Central memory CD8-positive, alpha-beta T cell (primary cell): ENCODE results near the gene ANKRD52.
"Not testable (repeated sequence)": the region's sequence is repeated elsewhere in the genome, so short reads cannot be mapped to it uniquely, and the experiment has no call there.

ENCODE experiments used
- ATAC-seq: fragments of 150-1000 bp; cut with Tn5 transposase; replicated peaks from 2 replicates; pipeline ENCODE4 v1.10.0; 2022; ENCODE audit warnings: mild to moderate bottlenecking, moderate FRiP score, moderate number of reproducible peaks; ENCODE audit not compliant: poor library complexity, severe bottlenecking; ENCODE audit errors: extremely low read depth
- DNase-seq, 2 donors: peaks; one replicate each; pipeline ENCODE4 v3.0.0; 2021; ENCODE audit warnings: low spot score in 2 of 2
- H3K27ac Mint-ChIP-seq: one replicate; pipeline ENCODE4 v1.8.0; 2022; ENCODE audit warnings: low read depth, mild to moderate bottlenecking, moderate library complexity, mixed read lengths
- H3K27me3 Mint-ChIP-seq: one replicate; pipeline ENCODE4 v1.8.0; 2022; ENCODE audit warnings: mixed read lengths
- H3K36me3 Mint-ChIP-seq: one replicate; pipeline ENCODE4 v1.8.0; 2022; ENCODE audit warnings: mild to moderate bottlenecking, moderate library complexity, mixed read lengths; ENCODE audit not compliant: insufficient read depth
- H3K4me1 Mint-ChIP-seq: one replicate; pipeline ENCODE4 v1.8.0; 2022; ENCODE audit warnings: mixed read lengths
- H3K4me3 Mint-ChIP-seq: one replicate; pipeline ENCODE4 v1.8.0; 2022; ENCODE audit warnings: mild to moderate bottlenecking, moderate library complexity, mixed read lengths
- H3K9me3 Mint-ChIP-seq: one replicate; pipeline ENCODE4 v1.8.0; 2022; ENCODE audit warnings: mixed read lengths

ANKRD52 gene

DNA sequence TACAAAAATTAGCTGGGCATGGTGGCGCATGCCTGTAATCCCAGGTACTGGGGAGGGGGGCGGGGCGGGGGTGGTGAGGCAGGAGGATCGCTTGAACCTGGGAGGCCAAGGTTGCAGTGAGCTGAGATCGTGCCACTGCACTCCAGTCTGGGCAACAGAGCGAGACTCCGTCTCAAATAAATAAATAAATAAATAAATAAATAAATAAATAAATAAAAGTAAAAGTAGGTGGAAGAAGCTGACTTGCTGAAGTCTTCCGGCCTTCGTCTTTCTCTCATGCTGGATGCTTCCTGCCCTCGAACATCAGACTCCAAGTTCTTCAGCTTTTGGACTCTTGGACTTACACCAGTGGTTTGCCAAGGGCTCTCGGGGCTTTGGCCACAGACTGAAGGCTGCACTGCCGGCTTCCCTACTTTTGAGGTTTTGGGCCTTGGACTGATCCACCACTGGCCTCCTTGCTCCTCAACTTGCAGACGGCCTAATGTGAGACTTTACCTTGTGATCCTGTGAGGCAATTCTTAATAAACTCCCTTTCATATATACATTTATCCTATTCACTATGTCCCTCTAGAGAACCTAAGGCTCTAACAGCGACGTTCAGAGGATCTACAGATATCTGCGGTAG, 8.0 kb upstream of the ANKRD52 start:
- not testable (repeated sequence) for ATAC-seq, H3K9me3 Mint-ChIP-seq, DNase-seq, H3K27me3 Mint-ChIP-seq
- peaks cover 21% of the 10 kb centered on the region for H3K4me1 Mint-ChIP-seq
- peak overlapping the region; percentile 94 for H3K4me3 Mint-ChIP-seq
- peak overlapping the region; percentile 96 for H3K27ac Mint-ChIP-seq
- H3K36me3 Mint-ChIP-seq: peaks cover 20% of the 10 kb centered on the region

DNA sequence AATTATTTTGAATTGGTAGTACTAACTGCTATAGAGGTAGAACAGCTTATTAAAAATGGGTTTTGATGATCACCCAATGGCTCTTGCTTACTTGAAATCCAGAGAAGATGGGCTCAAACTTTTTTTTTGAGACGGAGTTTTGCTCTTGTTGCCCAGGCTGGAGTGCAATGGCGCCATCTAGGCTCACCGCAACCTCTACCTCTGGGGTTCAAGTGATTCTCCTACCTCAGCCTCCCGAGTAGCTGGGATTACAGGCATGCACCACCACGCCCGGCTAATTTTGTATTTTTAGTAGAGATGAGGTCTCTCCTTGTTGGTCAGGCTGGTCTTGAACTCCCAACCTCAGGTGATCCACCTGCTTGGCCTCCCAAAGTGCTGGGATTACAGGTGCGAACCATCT, 4.8 kb upstream of the ANKRD52 start:
- Mint-ChIP-seq H3K36me3 (peaks cover 16% of the 10 kb centered on the region), H3K4me1 (peaks cover 27% of the 10 kb centered on the region)
- ATAC-seq, H3K27ac Mint-ChIP-seq, H3K4me3 Mint-ChIP-seq, DNase-seq, H3K9me3 Mint-ChIP-seq, H3K27me3 Mint-ChIP-seq: not testable (repeated sequence)

DNA sequence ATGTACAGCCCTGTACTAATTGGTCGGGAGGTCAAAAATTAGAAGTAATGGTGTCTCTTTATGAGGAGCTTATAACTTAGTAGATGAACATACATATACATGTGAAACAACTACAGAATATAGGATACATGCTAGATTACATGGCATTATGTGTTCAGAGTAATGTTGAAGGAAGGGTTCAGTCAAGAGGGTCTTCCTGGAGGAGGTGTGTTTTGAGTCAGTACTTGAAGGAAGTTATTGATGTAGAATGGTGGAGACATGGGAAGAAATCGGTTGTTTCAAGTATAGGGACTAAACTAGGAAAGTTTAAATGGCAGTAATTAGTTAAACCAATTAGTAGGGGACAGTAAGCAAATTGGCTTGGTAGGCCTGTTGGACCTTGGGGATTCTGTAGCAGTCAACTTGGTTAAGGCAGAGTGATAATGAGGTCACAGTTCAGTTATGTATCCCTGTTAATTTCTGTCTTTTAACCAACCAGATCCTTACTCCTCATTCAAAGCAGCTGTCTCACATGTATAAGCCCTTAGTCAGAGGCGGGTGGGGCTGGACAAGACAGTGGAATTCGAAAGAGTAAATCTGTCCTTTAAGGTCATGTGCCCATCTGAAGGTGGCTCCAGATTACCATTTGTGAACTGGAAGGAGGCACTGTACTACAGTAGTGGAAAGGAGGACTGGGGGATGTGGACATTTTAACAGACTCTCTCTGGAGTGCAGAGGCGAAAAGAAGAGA, 3.5 kb upstream of the ANKRD52 start:
- no peak for DNase-seq
- Mint-ChIP-seq H3K4me3 (no peak overlapping the region), H3K4me1 (peaks cover 21% of the 10 kb centered on the region), H3K27ac (no peak overlapping the region), H3K27me3 (no peaks in the 10 kb centered on the region), H3K36me3 (peaks cover 17% of the 10 kb centered on the region), H3K9me3 (no peaks in the 10 kb centered on the region)
- no peak for ATAC-seq

DNA sequence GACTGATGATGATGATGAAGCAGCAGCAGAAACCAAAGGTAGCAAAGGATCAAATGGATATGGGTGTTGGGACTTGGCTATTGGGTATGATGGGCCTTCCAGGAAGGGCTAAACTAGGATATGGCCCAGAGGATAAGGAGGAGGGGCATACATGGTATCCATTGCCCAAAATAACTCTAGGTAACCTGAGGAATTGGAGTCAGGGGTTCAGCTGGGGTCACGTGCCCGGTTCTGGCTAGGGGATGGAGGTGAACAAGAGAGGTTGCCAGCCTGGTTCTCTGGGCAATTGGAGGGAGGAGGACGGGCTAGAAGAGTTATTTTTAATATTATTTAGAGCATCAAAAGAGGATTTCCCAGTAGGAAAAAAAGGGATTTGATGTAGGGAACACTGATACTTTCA, 2.7 kb upstream of the ANKRD52 start:
- DNase-seq (no peak), ATAC-seq (no peak)
- no peaks in the 10 kb centered on the region for H3K9me3 Mint-ChIP-seq
- no peak overlapping the region for H3K27ac Mint-ChIP-seq
- H3K27me3 Mint-ChIP-seq: no peaks in the 10 kb centered on the region
- H3K36me3 Mint-ChIP-seq: peaks cover 16% of the 10 kb centered on the region
- H3K4me1 Mint-ChIP-seq: peaks cover 21% of the 10 kb centered on the region
- no peak overlapping the region for H3K4me3 Mint-ChIP-seq

GRCh38 chr12:56260380-56260779, 2.2 kb upstream of the ANKRD52 start:
- no peak overlapping the region for H3K27ac Mint-ChIP-seq
- H3K4me1 Mint-ChIP-seq: peaks cover 22% of the 10 kb centered on the region
- H3K27me3 Mint-ChIP-seq: no peaks in the 10 kb centered on the region
- no peaks in the 10 kb centered on the region for H3K9me3 Mint-ChIP-seq
- DNase-seq (no peak), ATAC-seq (no peak)
- H3K4me3 Mint-ChIP-seq: no peak overlapping the region
- peaks cover 18% of the 10 kb centered on the region for H3K36me3 Mint-ChIP-seq

DNA sequence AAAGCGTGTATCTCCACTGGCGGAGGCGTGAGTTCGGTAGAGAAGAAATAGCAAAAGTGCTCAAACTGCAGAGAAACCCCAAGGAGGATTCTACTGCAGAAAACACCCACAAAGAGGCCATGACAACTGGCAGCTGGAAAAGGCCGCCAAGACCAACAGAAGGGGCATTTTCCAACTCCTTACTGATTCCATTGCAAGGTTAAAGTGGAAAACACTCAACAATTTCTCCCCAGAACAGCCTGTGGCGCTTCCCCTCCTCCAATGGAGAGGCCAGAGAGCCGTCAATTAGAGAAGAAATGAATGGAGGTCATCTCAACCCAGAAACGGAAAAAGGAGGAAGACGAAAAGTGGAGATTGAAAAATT, 618 bp upstream of the ANKRD52 start:
- H3K27me3 Mint-ChIP-seq: no peaks in the 10 kb centered on the region
- H3K9me3 Mint-ChIP-seq: no peaks in the 10 kb centered on the region
- H3K36me3 Mint-ChIP-seq: peaks cover 26% of the 10 kb centered on the region
- peaks cover 29% of the 10 kb centered on the region for H3K4me1 Mint-ChIP-seq
- ATAC-seq (no peak), DNase-seq (no peak)
- H3K27ac Mint-ChIP-seq: peak overlapping the region; percentile 85
- peak overlapping the region; percentile 96 for H3K4me3 Mint-ChIP-seq

- peak overlapping the region; percentile 96 for H3K4me3 Mint-ChIP-seq
- H3K27ac Mint-ChIP-seq: peak overlapping the region; percentile 76
- ATAC-seq (peak; percentile 19), DNase-seq (no peak)
- H3K27me3 Mint-ChIP-seq: no peaks in the 10 kb centered on the region
- peaks cover 29% of the 10 kb centered on the region for H3K4me1 Mint-ChIP-seq
- no peaks in the 10 kb centered on the region for H3K9me3 Mint-ChIP-seq
- peaks cover 38% of the 10 kb centered on the region for H3K36me3 Mint-ChIP-seq
Measured at GRCh38 chr12:56257491-56258067, 605 bp downstream of the ANKRD52 start.

DNA sequence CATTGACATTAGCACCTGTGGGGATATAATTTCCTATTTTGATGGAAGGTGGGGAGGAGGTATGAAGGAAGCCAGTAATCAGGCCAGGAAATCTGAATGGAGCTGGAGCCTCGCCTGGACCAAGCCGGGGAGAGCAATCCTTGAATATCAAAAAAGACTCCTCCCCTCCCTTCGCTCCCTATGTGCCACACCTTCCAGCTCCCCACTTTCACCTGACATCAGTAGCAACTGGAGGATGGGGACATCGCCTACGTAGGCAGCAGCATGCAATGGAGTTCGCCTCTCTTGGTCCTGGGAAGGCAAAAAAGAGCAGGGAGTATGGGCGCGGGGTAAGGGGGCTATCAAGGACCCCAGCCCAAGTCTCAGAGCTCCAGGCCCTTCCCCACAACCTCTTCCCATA, 1.1 kb downstream of the ANKRD52 start:
- Mint-ChIP-seq H3K4me3 (peak overlapping the region; percentile 96), H3K27ac (peak overlapping the region; percentile 76), H3K27me3 (no peaks in the 10 kb centered on the region), H3K9me3 (no peaks in the 10 kb centered on the region), H3K4me1 (peaks cover 29% of the 10 kb centered on the region), H3K36me3 (peaks cover 40% of the 10 kb centered on the region)
- ATAC-seq (no peak), DNase-seq (no peak)

- Mint-ChIP-seq H3K27me3 (no peaks in the 10 kb centered on the region), H3K36me3 (peaks cover 44% of the 10 kb centered on the region), H3K27ac (peak overlapping the region; percentile 76), H3K9me3 (no peaks in the 10 kb centered on the region), H3K4me3 (peak overlapping the region; percentile 96), H3K4me1 (peaks cover 29% of the 10 kb centered on the region)
- DNase-seq (no peak), ATAC-seq (no peak)
Measured at GRCh38 chr12:56256326-56256960, 1.7 kb downstream of the ANKRD52 start.

GRCh38 chr12:56255671-56256070, 2.5 kb downstream of the ANKRD52 start:
- no peak for DNase-seq
- Mint-ChIP-seq H3K9me3 (no peaks in the 10 kb centered on the region), H3K4me3 (peak overlapping the region; percentile 96), H3K4me1 (peaks cover 29% of the 10 kb centered on the region), H3K27me3 (no peaks in the 10 kb centered on the region), H3K27ac (no peak overlapping the region), H3K36me3 (peaks cover 47% of the 10 kb centered on the region)
- ATAC-seq: no peak

- no peak for DNase-seq
- H3K27me3 Mint-ChIP-seq: no peaks in the 10 kb centered on the region
- no peaks in the 10 kb centered on the region for H3K9me3 Mint-ChIP-seq
- H3K4me1 Mint-ChIP-seq: peaks cover 20% of the 10 kb centered on the region
- H3K27ac Mint-ChIP-seq: no peak overlapping the region
- ATAC-seq: no peak
- no peak overlapping the region for H3K4me3 Mint-ChIP-seq
- H3K36me3 Mint-ChIP-seq: peaks cover 50% of the 10 kb centered on the region
Measured at GRCh38 chr12:56253091-56253490, 5.1 kb downstream of the ANKRD52 start.

DNA sequence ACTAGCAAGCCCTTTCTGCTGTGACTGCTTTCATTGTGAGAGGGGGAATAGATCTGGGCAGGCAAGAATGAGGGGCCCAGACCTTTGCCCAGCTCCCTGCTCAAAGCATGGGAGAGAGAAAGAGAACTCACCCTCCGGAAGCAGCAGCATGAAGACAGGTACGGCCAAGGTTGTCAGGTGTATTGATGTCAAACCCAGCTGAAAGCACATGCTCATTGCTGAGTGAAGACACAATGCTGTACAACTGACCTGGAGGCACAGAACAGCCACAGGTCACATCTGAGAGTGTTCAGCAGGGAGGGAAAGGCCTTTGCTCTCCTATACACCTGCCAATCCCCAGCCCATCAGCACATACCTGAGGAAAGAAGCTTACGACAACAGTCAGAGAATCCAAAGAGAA, 5.5 kb downstream of the ANKRD52 start:
- H3K4me1 Mint-ChIP-seq: peaks cover 20% of the 10 kb centered on the region
- no peak for DNase-seq
- H3K27ac Mint-ChIP-seq: no peak overlapping the region
- H3K36me3 Mint-ChIP-seq: peaks cover 50% of the 10 kb centered on the region
- no peak overlapping the region for H3K4me3 Mint-ChIP-seq
- H3K9me3 Mint-ChIP-seq: no peaks in the 10 kb centered on the region
- no peak for ATAC-seq
- H3K27me3 Mint-ChIP-seq: no peaks in the 10 kb centered on the region

DNA sequence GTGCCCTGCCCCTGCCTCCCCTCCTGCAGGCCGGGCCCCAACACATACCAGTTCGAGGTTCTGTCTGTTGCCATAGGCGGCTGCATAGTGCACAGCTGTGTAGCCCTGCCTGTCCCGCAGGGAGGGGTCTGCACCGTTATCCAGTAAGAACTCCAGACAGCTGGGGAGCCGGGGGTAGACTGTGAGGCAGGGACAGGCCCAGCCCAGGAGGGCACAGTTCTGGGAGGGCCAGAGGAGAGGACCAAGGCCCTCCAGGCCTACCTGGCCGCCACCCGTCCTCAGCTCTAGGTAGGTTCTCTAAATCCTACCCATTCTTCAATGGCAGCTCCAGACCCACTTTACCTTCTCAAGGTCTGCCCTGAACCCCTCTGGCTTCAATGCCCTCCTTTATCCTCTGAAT, 9.5 kb downstream of the ANKRD52 start:
- Mint-ChIP-seq H3K9me3 (no peaks in the 10 kb centered on the region), H3K4me1 (no peaks in the 10 kb centered on the region), H3K4me3 (no peak overlapping the region), H3K36me3 (peaks cover 49% of the 10 kb centered on the region), H3K27ac (no peak overlapping the region), H3K27me3 (no peaks in the 10 kb centered on the region)
- DNase-seq: no peak
- no peak for ATAC-seq
